HCT116 (cell line): ENCODE measurements around the gene TSPAN5. TPM values are rescaled to one million over a fixed set of nuclear protein-coding genes. Genes with fewer than 3 reads are reported as not detected.

Experiments used
- ATAC-seq: fragments of 200-7000 bp; cut with Tn5 transposase; 2 replicates; pipeline ENCODE4 v1.9.1; 2020; ENCODE audit warnings: mild to moderate bottlenecking, moderate library complexity
- BruUV-seq: library from RNA; stranded (reverse); fragments of 400-500 nt; replicated peaks from 2 replicates; lab custom pipeline; 2021; lab: Mats Ljungman, UMichigan
- CTCF ChIA-PET: fragments of 300-600 bp; sonication (Branson Sonifier 250); formaldehyde crosslinking; loops from one replicate; lab custom pipeline; 2021; ENCODE audit warnings: antibody characterized with exemption; lab: Charles Lee
- POLR2A ChIA-PET: fragments of 300-600, 350-600 bp; sonication (Branson Sonifier 250); formaldehyde crosslinking; loops from one replicate; lab custom pipeline; 2021; ENCODE audit warnings: antibody characterized with exemption; lab: Charles Lee
- RAD21 ChIA-PET, 2 experiments: fragments of 300-600 bp; sonication (Branson Sonifier 250); formaldehyde crosslinking; loops; one replicate each; lab custom pipeline; 2023; ENCODE audit warnings: low total read pairs in 2 of 2; ENCODE audit not compliant: uncharacterized antibody in 2 of 2, unreplicated experiment in 2 of 2, low non-redundant PET in 1 of 2; lab: Charles Lee
- DNase-seq: peaks from one replicate; pipeline ENCODE4 v3.0.0-alpha.2; 2010; ENCODE audit warnings: low read depth, low spot score
- H2AFZ ChIP-seq: fragments of 200-600 bp; shearing (Covaris generic), sonication (generic); 2 replicates; pipeline ENCODE4 v1.6.1; 2017; ENCODE audit warnings: low read depth, mixed run types, mixed read lengths, antibody characterized with exemption, low read length; ENCODE audit not compliant: poor library complexity, severe bottlenecking
- H3K27ac ChIP-seq: 2 replicates; pipeline ENCODE4 v1.5.1; 2012; ENCODE audit warnings: low read depth, low read length
- H3K27me3 ChIP-seq: fragments of 200-600 bp; sonication (generic); 2 replicates; pipeline ENCODE4 v1.6.1; 2016; ENCODE audit warnings: mixed run types, low read length, mixed read lengths; ENCODE audit not compliant: insufficient read depth
- H3K36me3 ChIP-seq, 2 experiments: fragments of 200-500 bp in 1 of 2; fragments of 200-600 bp in 1 of 2; sonication (Bioruptor generic) in 1 of 2; sonication (generic) in 1 of 2; 2 replicates each; pipeline versions ENCODE4 v1.5.1 to v1.6.1; 2014 to 2016; ENCODE audit warnings: low read length in 2 of 2, inconsistent platforms in 1 of 2, mixed read lengths in 1 of 2, mixed run types in 1 of 2; ENCODE audit not compliant: insufficient read depth in 2 of 2, control insufficient read depth in 1 of 2
- H3K4me1 ChIP-seq, 2 experiments: fragments of 200-600 bp in 1 of 2; sonication (generic) in 1 of 2; 2 replicates each; pipeline versions ENCODE4 v1.5.1 to v1.6.1; 2012 to 2017; ENCODE audit warnings: low read length in 2 of 2, inconsistent platforms in 1 of 2, mild to moderate bottlenecking in 1 of 2, mixed read lengths in 1 of 2, mixed run types in 1 of 2, moderate library complexity in 1 of 2; ENCODE audit not compliant: insufficient read depth in 2 of 2, control insufficient read depth in 1 of 2
- H3K4me2 ChIP-seq: fragments of 200-600 bp; sonication (generic); 2 replicates; pipeline ENCODE4 v1.6.1; 2017; ENCODE audit warnings: mixed run types, low read length, mixed read lengths
- H3K4me3 ChIP-seq, 2 experiments: fragments of 200-600 bp in 1 of 2; sonication (generic) in 1 of 2; replicated peaks in 1 of 2; 2 replicates each; pipeline ENCODE4 v1.5.1; 2011 to 2016; ENCODE audit warnings: low read length in 2 of 2, control low read depth in 1 of 2, low read depth in 1 of 2, mild to moderate bottlenecking in 1 of 2, mixed read lengths in 1 of 2, mixed run types in 1 of 2
- H3K79me2 ChIP-seq: fragments of 200-600 bp; sonication (generic); 2 replicates; pipeline ENCODE4 v1.6.1; 2017; ENCODE audit warnings: mild to moderate bottlenecking, mixed run types, low read length, moderate library complexity, mixed read lengths; ENCODE audit not compliant: insufficient read depth
- H3K9ac ChIP-seq: fragments of 200-600 bp; sonication (generic); 2 replicates; pipeline ENCODE4 v1.6.1; 2016; ENCODE audit warnings: low read length, mixed read lengths
- H3K9me2 ChIP-seq: fragments of 200-600 bp; sonication (generic), shearing (Covaris generic); 2 replicates; pipeline ENCODE4 v1.6.1; 2017; ENCODE audit warnings: mixed run types, mild to moderate bottlenecking, moderate library complexity; ENCODE audit not compliant: insufficient read depth
- H3K9me3 ChIP-seq, 2 experiments: fragments of 200-500 bp in 1 of 2; fragments of 200-600 bp in 1 of 2; sonication (Bioruptor generic) in 1 of 2; sonication (generic) in 1 of 2; 2 replicates each; pipeline ENCODE4 v1.6.1; 2014 to 2017; ENCODE audit warnings: low read length in 2 of 2, mixed read lengths in 2 of 2, inconsistent platforms in 1 of 2, low read depth in 1 of 2, mild to moderate bottlenecking in 1 of 2, mixed run types in 1 of 2, moderate library complexity in 1 of 2; ENCODE audit not compliant: control insufficient read depth in 1 of 2, insufficient read depth in 1 of 2
- H4K20me1 ChIP-seq: fragments of 200-600 bp; sonication (generic), shearing (Covaris generic); 2 replicates; pipeline ENCODE4 v1.6.1; 2017; ENCODE audit warnings: mixed run types, mild to moderate bottlenecking, moderate library complexity; ENCODE audit not compliant: insufficient read depth
- ATF3 ChIP-seq: IDR thresholded peaks from 2 replicates; pipeline ENCODE4 v1.6.1; 2012
- CBX3 ChIP-seq: IDR thresholded peaks from 2 replicates; pipeline ENCODE4 v1.6.1; 2012; ENCODE audit warnings: low read depth
- CEBPB ChIP-seq: IDR thresholded peaks from 2 replicates; pipeline ENCODE4 v1.6.1; 2012; ENCODE audit warnings: low read depth
- CTCF ChIP-seq, 3 experiments: fragments of 200-600 bp in 1 of 3; sonication (generic) in 1 of 3; IDR thresholded peaks in 2 of 3; conservative IDR thresholded peaks in 1 of 3; 2 replicates each; pipeline ENCODE4 v1.5.1; 2012 to 2017; ENCODE audit warnings: low read depth in 2 of 3, low read length in 2 of 3, antibody characterized with exemption in 1 of 3, borderline replicate concordance in 1 of 3, control low read depth in 1 of 3, mild to moderate bottlenecking in 1 of 3, mixed read lengths in 1 of 3, mixed run types in 1 of 3, moderate library complexity in 1 of 3; ENCODE audit not compliant: insufficient read depth in 1 of 3
- EZH2 ChIP-seq: fragments of 200-600 bp; sonication (generic); IDR thresholded peaks from 2 replicates; pipeline ENCODE4 v1.6.1; 2017; ENCODE audit warnings: antibody characterized with exemption, mixed run types
- EZH2phosphoT487 ChIP-seq: fragments of 200-600 bp; IDR thresholded peaks from 2 replicates; pipeline ENCODE4 v1.6.1; 2018; ENCODE audit warnings: antibody characterized with exemption, borderline replicate concordance
- FOSL1 ChIP-seq: IDR thresholded peaks from 2 replicates; pipeline ENCODE4 v1.6.1; 2012; ENCODE audit warnings: low read depth
- POLR2A ChIP-seq: IDR thresholded peaks from 2 replicates; pipeline ENCODE4 v1.7.0; 2011; ENCODE audit warnings: borderline replicate concordance; ENCODE audit not compliant: insufficient read depth, insufficient read length; ENCODE audit errors: extremely low read depth
- POLR2AphosphoS5 ChIP-seq: IDR thresholded peaks from 2 replicates; pipeline ENCODE4 v1.6.1; 2011; ENCODE audit warnings: mild to moderate bottlenecking, low read depth, low read length, moderate library complexity
- RAD21 ChIP-seq: IDR thresholded peaks from 2 replicates; pipeline ENCODE4 v1.6.1; 2012; ENCODE audit warnings: low read depth, mild to moderate bottlenecking
- REST ChIP-seq: IDR thresholded peaks from 2 replicates; pipeline ENCODE4 v1.6.1; 2012; ENCODE audit warnings: low read depth
- SIN3A ChIP-seq: IDR thresholded peaks from 2 replicates; pipeline ENCODE4 v1.6.1; 2012; ENCODE audit warnings: low read depth
- SRF ChIP-seq: IDR thresholded peaks from 2 replicates; pipeline ENCODE4 v1.6.1; 2012; ENCODE audit warnings: low read depth
- TCF7L2 ChIP-seq: IDR thresholded peaks from 2 replicates; pipeline ENCODE4 v1.7.0; 2011; ENCODE audit warnings: borderline replicate concordance, inconsistent platforms; ENCODE audit not compliant: insufficient read depth, insufficient read length; ENCODE audit errors: extremely low read depth
- YY1 ChIP-seq: IDR thresholded peaks from 2 replicates; pipeline ENCODE4 v1.6.1; 2011; ENCODE audit warnings: low read length, low read depth, moderate library complexity, mild to moderate bottlenecking; ENCODE audit not compliant: insufficient replicate concordance; ENCODE audit errors: extremely low read depth
- ZFX ChIP-seq: fragments of 450-650 bp; IDR thresholded peaks from 2 replicates; pipeline ENCODE4 v1.6.1; 2017
- ZNF274 ChIP-seq: fragments of 200-500 bp; sonication (Bioruptor generic); IDR thresholded peaks from 2 replicates; pipeline ENCODE4 v1.6.1; 2014; ENCODE audit warnings: mild to moderate bottlenecking, low read depth, low read length, inconsistent platforms
- intact Hi-C: fragments of 100-400 bp; cut with micrococcal nuclease; formaldehyde crosslinking; loops from 2 replicates; pipeline ENCODE4 v1.10.0; 2022
- total RNA-seq: library from RNA; stranded (reverse); gene quantifications from one replicate; pipeline ENCODE4 v1.2.1, GENCODE V29; 2021; ENCODE audit not compliant: unreplicated experiment

TSPAN5 gene
- total RNA-seq, 1 experiment from 2014 or later, result 56.8 TPM

GRCh38 chr4:98610926-98611676, 47.3 kb downstream of the TSPAN5 start:
- ChIA-PET POLR2A (interaction anchor here (0.6 kb wide), 1 partner anchor 33 kb away, joined by 3 read pairs; no protein-coding TSS in a partner anchor), CTCF (no interaction called here), RAD21 (no interaction called here)
- no peak for TF ChIP-seq RAD21
- no peak for TF ChIP-seq ATF3
- no peak for TF ChIP-seq EZH2phosphoT487
- TF ChIP-seq YY1, result no peak
- TF ChIP-seq FOSL1, result no peak
- no peak for TF ChIP-seq POLR2AphosphoS5
- TF ChIP-seq SRF, result no peak
- no peak for TF ChIP-seq TCF7L2
- no peak for TF ChIP-seq CBX3
- TF ChIP-seq EZH2, result no peak
- no peak for TF ChIP-seq REST
- TF ChIP-seq CEBPB, result no peak
- TF ChIP-seq CTCF (IDR thresholded peaks at IDR 0.05 in 2 of 3, conservative IDR thresholded peaks at IDR 0.05 in 1 of 3; ENCODE audit: borderline replicate concordance in 1 of 3, insufficient read depth in 1 of 3, low read depth in 2 of 3, low read length in 2 of 3), result no peak
- TF ChIP-seq SIN3A, result no peak
- TF ChIP-seq ZNF274, result no peak
- no peak for TF ChIP-seq POLR2A
- no peak for TF ChIP-seq ZFX
- Histone ChIP-seq H3K9me2 (no peaks in the 10 kb centered on the region), H3K9ac (no peak overlapping the region), H4K20me1 (no peaks in the 10 kb centered on the region), H3K9me3 (no peaks in the 10 kb centered on the region), H3K79me2 (peaks cover 99% of the 10 kb centered on the region), H2AFZ (no peak overlapping the region), H3K4me3 (no peak overlapping the region), H3K4me2 (no peak overlapping the region), H3K36me3 (no peaks in the 10 kb centered on the region), H3K27me3 (no peaks in the 10 kb centered on the region), H3K4me1 (peaks cover 7 to 44% of the 10 kb centered on the region in 2 experiments; a peak in 1 of 4 replicates), H3K27ac (no peak overlapping the region)
- DNase-seq, result no peak
- intact Hi-C loops, result no loop called here
- no peak for ATAC-seq
- no TSS peak for BruUV-seq
